Adrenal gland (tissue), 19 donors: ENCODE results near the gene CEP72. TPM values are rescaled to one million over a fixed set of nuclear protein-coding genes. Genes with fewer than 3 reads are reported as not detected.

Experiments
- DNase-seq, 7 donors: peaks; one replicate each; pipeline ENCODE4 v3.0.0-alpha.2; 2019 to 2020
- H3K27ac ChIP-seq, 5 donors: fragments of 200-600 bp; sonication (generic) in 4 of 5; 1 replicate in 3 of 5; 2 replicates in 2 of 5; pipeline versions ENCODE4 v1.5.1 to v1.8.0; 2016 to 2020; ENCODE audit warnings: mild to moderate bottlenecking in 1 of 5
- H3K27me3 ChIP-seq: fragments of 200-600 bp; 2 replicates; pipeline ENCODE4 v1.8.0; 2021
- H3K36me3 ChIP-seq, 2 donors: fragments of 200-600 bp; replicated peaks in 1 of 2; 1 replicate in 1 of 2; 2 replicates in 1 of 2; pipeline versions ENCODE4 v1.5.1 to v1.8.0; 2018 to 2022
- H3K4me1 ChIP-seq, 2 donors: fragments of 200-600 bp; replicated peaks in 1 of 2; 1 replicate in 1 of 2; 2 replicates in 1 of 2; pipeline versions ENCODE4 v1.5.1 to v1.8.0; 2018 to 2021
- H3K4me3 ChIP-seq, 4 donors: fragments of 200-600 bp; sonication (generic) in 3 of 4; one replicate each; pipeline ENCODE4 v1.5.1; 2016 to 2018
- H3K9me3 ChIP-seq, 3 donors: fragments of 200-600 bp; sonication (generic) in 1 of 3; replicated peaks in 1 of 3; 1 replicate in 2 of 3; 2 replicates in 1 of 3; pipeline versions ENCODE4 v1.5.1 to v1.8.0; 2016 to 2021
- CTCF ChIP-seq, 6 experiments: fragments of 450-650 bp in 4 of 6; fragments of 200-600 bp in 2 of 6; sonication (generic) in 1 of 6; IDR thresholded peaks; 1 replicate in 5 of 6; 2 replicates in 1 of 6; pipeline versions ENCODE4 v1.5.1 to v1.8.0; 2016 to 2021; ENCODE audit warnings: antibody characterized with exemption in 6 of 6, mild to moderate bottlenecking in 2 of 6, moderate library complexity in 1 of 6
- POLR2A ChIP-seq, 2 donors: fragments of 450-650 bp; IDR thresholded peaks; one replicate each; pipeline ENCODE4 v1.6.1; 2017; ENCODE audit warnings: antibody characterized with exemption in 2 of 2, mild to moderate bottlenecking in 2 of 2, moderate library complexity in 1 of 2
- WGBS, 4 donors: extraction: QIAGEN DNeasy Blood & Tissue Kit in 2 of 4; methylation state at CpG; one replicate each; pipeline versions ENCODE4 v1.1.5 to v1.1.7; 2013 to 2017; 5-methylcytosine and 5-hydroxymethylcytosine counted together
- intact Hi-C, 2 donors: fragments of 100-400 bp; cut with DNase I; formaldehyde crosslinking; loops; one replicate each; pipeline versions ENCODE4 v1.14.1 to v1.15.0; 2022 to 2023
- long read RNA-seq, 10 donors: library from polyadenylated mRNA in 3 of 10; unstranded in 2 of 10; stranded (forward) in 1 of 10; transcript quantifications; one replicate each; pipeline ENCODE4 v2.0.0 and lab custom pipeline, GENCODE V29; 2021 to 2026
- polyA plus RNA-seq, 3 donors: library from polyadenylated mRNA; stranded (reverse); fragments of 200-250 nt in 2 of 3; fragments of 350-450 nt in 1 of 3; fragmentation: Illumina TruSeq in 1 of 3; extraction: RNeasy Lipid Tissue Mini Kit (QIAGEN cat#74804) in 1 of 3; gene quantifications; one replicate each; pipeline ENCODE4 v1.2.3, GENCODE V29; 2013 to 2014
- total RNA-seq, 9 donors: library from RNA; depleted of rRNA in 4 of 9; stranded (reverse); fragments of >200 nt in 4 of 9; fragments of 120-200 nt in 1 of 9; fragmentation: NEBNext Ultra II Directional in 1 of 9; extraction: Animal tissue kit (Norgen Biotek cat#: 25700) in 1 of 9; gene quantifications; one replicate each; pipeline versions ENCODE4 v1.1.0 to v1.2.4, GENCODE V29; 2013 to 2023
- donor health status: healthy with polysubstance abuse.
- donor health status: Bipolar disorder and iron deficiency.
- donor health status: DM: yes; HTN: yes; CAD: no.
- donor health status: DM: no; HTN: no; CAD: no.
- donor health status: DM: no; HTN: no; CAD: no.
- donor health status: DM: yes; HTN: yes; CAD: no.

The CEP72 gene
- 1 to 10 TPM in 8 of 9 donors, under 1 TPM in 1; 0.36 to 7.8 (median 2.7) TPM for total RNA-seq
- 1 to 10 TPM in 2 of 3 donors, under 1 TPM in 1; 0.88 to 5.9 (median 2.1) TPM for polyA plus RNA-seq
- long read RNA-seq, donor 1, result 0 reads
- long read RNA-seq, donor 2, result 0 reads
- long read RNA-seq, donor 3, result 0 reads
- long read RNA-seq, donor 4, partial matches to known transcripts, result 0 of 1 reads
- long read RNA-seq, donor 4, other reads (novel, unspliced or antisense), result 0 of 1 reads
- long read RNA-seq, donor 5, partial matches to known transcripts, result 0 of 5 reads
- long read RNA-seq, donor 5, other reads (novel, unspliced or antisense), result 1 of 5 reads
- long read RNA-seq, donor 6, result 0 reads
- long read RNA-seq, donor 7, result 0 reads
- long read RNA-seq, donor 8, result 0 reads
- long read RNA-seq, donor 9, result 0 reads
- long read RNA-seq, donor 10, result 0 reads

- Histone ChIP-seq H3K36me3 (no peaks in the 10 kb centered on the region), H3K4me1 (peaks cover 6% of the 10 kb centered on the region in 2 donors), H3K27ac (peak within 1 kb of the TSS in 2 of 5 donors; percentile 8 to 50), H3K9me3 (no peaks in the 10 kb centered on the region), H3K27me3 (no peaks in the 10 kb centered on the region), H3K4me3 (peak within 1 kb of the TSS in 3 of 4 donors; percentile 48 to 97 (median 79))
- intact Hi-C loops, result no loop called here
- 0 to 2% (median 1%) methylated on average over 7 to 71 of the region's 72 CpGs for WGBS, 4 donors
- TF ChIP-seq POLR2A (IDR thresholded peaks at IDR 0.05) (no peak), CTCF (IDR thresholded peaks at IDR 0.05) (no peak)
- peak; percentile 85 to 93 (median 90) for DNase-seq
Measured at GRCh38 chr5:611731-612486, at the start of gene CEP72. CEP72 (plus strand) TSS chr5:612340; CDS start chr5:612362, 22 bp downstream.

GRCh38 chr5:565782-566440 is 46.2 kb upstream of the CEP72 start:
- no peaks in the 10 kb centered on the region for H3K9me3 ChIP-seq
- WGBS, 4 donors, result 37 to 71% (median 53%) methylated on average over 6 to 20 of the region's 20 CpGs
- intact Hi-C loops, result no loop called here
- H3K4me1 ChIP-seq, result no peaks in the 10 kb centered on the region
- no peak overlapping the region for H3K4me3 ChIP-seq
- TF ChIP-seq POLR2A (IDR thresholded peaks at IDR 0.05) (no peak), CTCF (IDR thresholded peaks at IDR 0.05) (no peak)
- DNase-seq, result peak in 1 of 7 donors; percentile 11
- H3K27ac ChIP-seq, result no peak overlapping the region
- no peaks in the 10 kb centered on the region for H3K36me3 ChIP-seq
- H3K27me3 ChIP-seq, result peaks cover 8% of the 10 kb centered on the region

- TF ChIP-seq CTCF (IDR thresholded peaks at IDR 0.05), result no peak
- TF ChIP-seq POLR2A (IDR thresholded peaks at IDR 0.05), result no peak
- peaks cover 4% of the 10 kb centered on the region for H3K27me3 ChIP-seq
- DNase-seq, result peak in 2 of 7 donors; percentile 2 to 21
Measured at GRCh38 chr5:566636-567309, 45.4 kb upstream of the CEP72 start.

More at GRCh38 chr5:566636-567309, 45.4 kb upstream of the CEP72 start:
- Histone ChIP-seq H3K4me1 (no peaks in the 10 kb centered on the region), H3K9me3 (no peaks in the 10 kb centered on the region), H3K27ac (no peak overlapping the region), H3K4me3 (no peak overlapping the region), H3K36me3 (no peaks in the 10 kb centered on the region)
- 87 to 90% (median 88%) methylated on average over 16 of the region's 16 CpGs for WGBS, 4 donors
- intact Hi-C loops, result no loop called here
